ENCODE data around the gene RAC3. TPM values are rescaled to one million over a fixed set of nuclear protein-coding genes. Genes with fewer than 3 reads are reported as not detected.
"Not testable (repeated sequence)": the region's sequence is repeated elsewhere in the genome, so short reads cannot be mapped to it uniquely, and the experiment has no call there.

The RAC3 gene
- total RNA-seq, 4 donors from 2014 or later: 0.50 to 6.9 (median 0.54) TPM; not detected in 1

DNA sequence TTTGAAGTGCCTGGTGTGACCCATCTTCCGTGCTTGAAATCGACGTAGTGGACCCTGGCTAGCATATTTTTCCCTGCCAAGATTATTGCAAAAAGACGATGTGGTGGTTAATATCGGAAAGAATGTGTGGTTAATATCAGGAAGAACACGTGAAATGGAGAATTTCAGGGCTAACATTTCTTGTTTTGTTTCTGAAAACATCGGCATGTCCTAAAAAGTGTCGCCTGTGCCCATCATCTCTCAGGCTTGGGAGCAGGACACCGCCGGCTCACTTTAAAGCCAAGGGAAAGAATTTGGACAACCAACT lies 6.4 kb downstream of the RAC3 start:
- WGBS, 2 donors (ENCODE audit: low coverage in 1 of 2): 1 to 10% methylated on average over 2 to 10 of the region's 10 CpGs
- H3K9me3 ChIP-seq: no peaks in the 10 kb centered on the region
- peak overlapping the region in 1 of 2 donors; percentile 90 for H3K4me3 ChIP-seq
- no peak for ATAC-seq
- H3K27me3 ChIP-seq: no peaks in the 10 kb centered on the region
- H3K36me3 ChIP-seq: peaks cover 0 to 18% of the 10 kb centered on the region in 2 donors
- peak overlapping the region; percentile 60 to 99 (median 94) for H3K27ac ChIP-seq
- TF ChIP-seq POLR2A (IDR thresholded peaks at IDR 0.05) (no peak), EP300 (IDR thresholded peaks at IDR 0.05) (no peak)
- TF ChIP-seq, protein P1, sequence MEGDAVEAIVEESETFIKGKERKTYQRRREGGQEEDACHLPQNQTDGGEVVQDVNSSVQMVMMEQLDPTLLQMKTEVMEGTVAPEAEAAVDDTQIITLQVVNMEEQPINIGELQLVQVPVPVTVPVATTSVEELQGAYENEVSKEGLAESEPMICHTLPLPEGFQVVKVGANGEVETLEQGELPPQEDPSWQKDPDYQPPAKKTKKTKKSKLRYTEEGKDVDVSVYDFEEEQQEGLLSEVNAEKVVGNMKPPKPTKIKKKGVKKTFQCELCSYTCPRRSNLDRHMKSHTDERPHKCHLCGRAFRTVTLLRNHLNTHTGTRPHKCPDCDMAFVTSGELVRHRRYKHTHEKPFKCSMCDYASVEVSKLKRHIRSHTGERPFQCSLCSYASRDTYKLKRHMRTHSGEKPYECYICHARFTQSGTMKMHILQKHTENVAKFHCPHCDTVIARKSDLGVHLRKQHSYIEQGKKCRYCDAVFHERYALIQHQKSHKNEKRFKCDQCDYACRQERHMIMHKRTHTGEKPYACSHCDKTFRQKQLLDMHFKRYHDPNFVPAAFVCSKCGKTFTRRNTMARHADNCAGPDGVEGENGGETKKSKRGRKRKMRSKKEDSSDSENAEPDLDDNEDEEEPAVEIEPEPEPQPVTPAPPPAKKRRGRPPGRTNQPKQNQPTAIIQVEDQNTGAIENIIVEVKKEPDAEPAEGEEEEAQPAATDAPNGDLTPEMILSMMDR (IDR thresholded peaks at IDR 0.05): no peak
- peaks cover 0 to 26% (median 8%) of the 10 kb centered on the region in 3 donors for H3K4me1 ChIP-seq

DNA sequence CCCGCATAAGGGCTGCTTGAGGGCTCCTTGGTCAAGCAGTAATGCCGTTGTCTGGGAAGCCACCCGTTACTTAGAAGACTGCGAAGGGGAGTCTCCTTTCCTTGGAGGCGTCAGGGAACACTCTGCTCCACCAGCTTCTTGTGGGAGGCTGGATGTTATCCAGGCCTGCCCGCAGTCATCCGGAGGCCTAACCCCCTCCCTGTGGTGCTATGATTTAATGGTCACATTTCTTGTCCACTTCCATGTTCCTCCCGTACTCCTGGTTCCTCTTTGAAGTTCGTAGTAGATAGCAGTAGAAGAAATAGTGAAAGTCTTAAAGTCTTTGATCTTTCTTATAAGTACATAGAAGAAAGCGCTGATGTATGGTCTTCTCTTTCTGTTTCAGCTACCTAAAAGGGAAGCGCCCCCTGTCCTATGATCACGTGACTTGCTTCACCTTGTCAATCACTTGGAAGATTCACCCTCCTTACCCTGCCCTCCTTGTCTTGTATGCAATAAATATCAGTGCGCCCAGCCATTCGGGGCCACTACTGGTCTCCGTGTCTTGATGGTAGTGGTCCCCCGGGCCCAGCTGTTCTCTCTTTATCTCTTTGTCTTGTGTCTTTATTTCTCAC lies 7.4 kb downstream of the RAC3 start:
- peaks cover 0 to 26% (median 8%) of the 10 kb centered on the region in 3 donors for H3K4me1 ChIP-seq
- peaks cover 0 to 18% of the 10 kb centered on the region in 2 donors for H3K36me3 ChIP-seq
- not testable (repeated sequence) for H3K27me3 ChIP-seq, H3K27ac ChIP-seq, H3K9me3 ChIP-seq, H3K4me3 ChIP-seq, ATAC-seq
- WGBS, 2 donors (ENCODE audit: low coverage in 1 of 2): 84 to 90% methylated on average over 15 to 16 of the region's 16 CpGs

DNA sequence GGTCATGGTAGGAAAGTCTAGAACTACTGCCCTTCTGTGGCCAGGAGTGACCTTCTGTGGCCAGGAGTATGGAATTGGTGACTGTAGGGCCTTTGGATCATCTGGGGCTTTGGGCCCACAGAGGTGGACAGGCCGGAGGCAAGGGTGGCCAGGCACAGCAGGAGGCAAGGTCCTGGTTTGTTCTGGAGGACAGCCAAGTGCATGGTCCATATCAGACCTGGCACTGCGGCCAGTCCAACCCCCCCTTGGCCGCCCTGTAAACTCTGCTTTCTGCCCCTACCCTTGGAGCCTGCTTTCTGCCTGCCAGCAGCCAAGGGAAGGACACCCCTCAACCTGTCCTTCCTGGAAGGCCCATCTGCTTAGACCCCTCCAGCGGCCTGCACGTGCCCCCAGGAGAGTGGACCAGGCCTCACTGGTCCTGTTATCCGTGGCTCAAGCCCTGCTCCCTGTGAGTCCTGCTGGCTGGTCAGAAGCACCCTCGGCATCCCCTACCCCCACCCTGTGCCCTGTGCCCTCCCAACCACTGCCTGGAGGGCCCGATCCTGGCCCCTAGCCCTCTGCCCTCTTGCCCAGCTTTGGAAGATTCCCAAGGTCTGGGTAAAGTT lies 8.3 kb downstream of the RAC3 start:
- H3K27ac ChIP-seq: no peak overlapping the region
- no peaks in the 10 kb centered on the region for H3K27me3 ChIP-seq
- no peaks in the 10 kb centered on the region for H3K9me3 ChIP-seq
- H3K4me3 ChIP-seq: no peak overlapping the region
- TF ChIP-seq POLR2AphosphoS5 (IDR thresholded peaks at IDR 0.05) (no peak), EP300 (IDR thresholded peaks at IDR 0.05) (no peak), POLR2A (IDR thresholded peaks at IDR 0.05) (no peak)
- TF ChIP-seq, protein P1 (IDR thresholded peaks at IDR 0.05): no peak
- ATAC-seq: no peak
- H3K4me1 ChIP-seq: peaks cover 0 to 26% (median 8%) of the 10 kb centered on the region in 3 donors
- WGBS, 2 donors (ENCODE audit: low coverage in 1 of 2): 87 to 90% methylated on average over 2 to 4 of the region's 8 CpGs
- H3K36me3 ChIP-seq: peaks cover 0 to 15% of the 10 kb centered on the region in 2 donors

DNA sequence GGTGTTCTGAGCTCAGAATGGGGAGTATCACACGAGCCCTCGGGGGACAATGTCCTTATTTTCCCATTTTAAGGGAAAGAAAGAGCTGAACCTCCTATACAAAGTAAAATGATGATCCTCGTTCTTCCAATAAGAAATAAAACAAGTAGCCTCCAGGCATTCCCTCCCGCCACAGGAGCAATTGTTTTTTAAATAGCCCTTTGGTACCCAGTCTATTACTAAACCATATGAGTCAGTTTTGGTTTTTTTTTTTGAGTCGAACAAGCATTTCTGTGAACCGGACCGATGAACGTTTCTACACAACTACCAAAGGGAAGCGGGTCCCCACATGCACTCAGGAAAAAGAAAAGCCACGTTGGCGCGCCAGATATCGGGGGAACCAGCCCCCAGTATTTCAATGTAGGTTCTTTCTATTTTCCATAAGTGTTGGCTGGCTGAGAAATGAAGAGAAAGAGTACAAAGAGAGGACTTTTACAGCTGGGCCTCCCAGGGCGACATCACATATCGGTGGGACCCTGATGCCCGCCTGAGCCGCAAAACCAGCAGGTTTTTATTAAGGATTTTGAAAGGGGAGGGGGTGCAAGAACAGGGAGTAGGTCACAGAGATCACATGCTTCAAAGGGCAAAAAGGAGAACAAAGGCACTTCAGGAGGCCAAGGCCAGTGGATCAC lies 9.8 kb downstream of the RAC3 start:
- H3K9me3 ChIP-seq: no peaks in the 10 kb centered on the region
- TF ChIP-seq EP300 (IDR thresholded peaks at IDR 0.05) (no peak), POLR2A (IDR thresholded peaks at IDR 0.05) (no peak), POLR2AphosphoS5 (IDR thresholded peaks at IDR 0.05) (no peak)
- TF ChIP-seq, protein P1 (IDR thresholded peaks at IDR 0.05): no peak
- H3K27me3 ChIP-seq: no peaks in the 10 kb centered on the region
- peaks cover 0 to 1% of the 10 kb centered on the region in 2 donors for H3K36me3 ChIP-seq
- H3K4me1 ChIP-seq: peaks cover 0 to 14% (median 6%) of the 10 kb centered on the region in 3 donors
- H3K27ac ChIP-seq: no peak overlapping the region
- no peak overlapping the region for H3K4me3 ChIP-seq
- WGBS, 2 donors (ENCODE audit: low coverage in 1 of 2): 80 to 84% methylated on average over 14 to 16 of the region's 17 CpGs
- no peak for ATAC-seq

DNA sequence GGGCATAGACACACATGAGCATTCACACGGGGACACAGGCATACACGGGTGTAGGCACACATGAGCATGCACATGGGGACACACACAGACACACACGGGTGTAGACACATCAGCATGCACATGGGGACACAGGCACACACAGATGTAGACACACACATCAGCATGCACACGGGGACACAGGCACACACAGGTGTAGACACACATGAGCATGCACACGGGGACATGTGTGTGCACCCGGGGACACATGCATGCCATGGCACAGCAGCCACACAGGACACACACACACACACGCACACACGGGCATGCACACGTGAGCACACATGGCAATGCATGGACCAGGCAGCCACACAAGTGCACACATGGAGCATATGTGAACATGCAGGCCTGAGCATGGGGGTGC lies 11.2 kb downstream of the RAC3 start:
- 84 to 93% methylated on average over 5 to 6 of the region's 9 CpGs for WGBS, 2 donors (ENCODE audit: low coverage in 1 of 2)
- H3K4me1 ChIP-seq: peaks cover 0 to 7% (median 0%) of the 10 kb centered on the region in 3 donors
- no peak overlapping the region for H3K27ac ChIP-seq
- H3K4me3 ChIP-seq: no peak overlapping the region
- ATAC-seq: no peak
- no peaks in the 10 kb centered on the region for H3K27me3 ChIP-seq
- no peaks in the 10 kb centered on the region for H3K9me3 ChIP-seq
- H3K36me3 ChIP-seq: peaks cover 0 to 11% of the 10 kb centered on the region in 2 donors
- TF ChIP-seq POLR2A (IDR thresholded peaks at IDR 0.05) (no peak), EP300 (IDR thresholded peaks at IDR 0.05) (no peak), POLR2AphosphoS5 (IDR thresholded peaks at IDR 0.05) (no peak)
- TF ChIP-seq, protein P1 (IDR thresholded peaks at IDR 0.05): no peak

Data from gastroesophageal sphincter (tissue), 4 donors.